ENCODE data around the gene UPF1.

- TF ChIP-seq CTCF (conservative IDR thresholded peaks at IDR 0.05; ENCODE audit: low read length), result no peak
- TF ChIP-seq EZH2phosphoT487 (IDR thresholded peaks at IDR 0.05; ENCODE audit: borderline replicate concordance, low read depth, low read length), result no peak
These were observed 41.0 kb upstream of the UPF1 start, which contains the start of gene COMP for GRCh38 chr19:18790566-18791314.

Measured in OCI-LY7 (cell line).